Measurements from ENCODE around the gene OSTF1.
A peak's percentile ranks its signal among the peaks of the same experiment; 100 is the strongest.

Gene OSTF1

DNA sequence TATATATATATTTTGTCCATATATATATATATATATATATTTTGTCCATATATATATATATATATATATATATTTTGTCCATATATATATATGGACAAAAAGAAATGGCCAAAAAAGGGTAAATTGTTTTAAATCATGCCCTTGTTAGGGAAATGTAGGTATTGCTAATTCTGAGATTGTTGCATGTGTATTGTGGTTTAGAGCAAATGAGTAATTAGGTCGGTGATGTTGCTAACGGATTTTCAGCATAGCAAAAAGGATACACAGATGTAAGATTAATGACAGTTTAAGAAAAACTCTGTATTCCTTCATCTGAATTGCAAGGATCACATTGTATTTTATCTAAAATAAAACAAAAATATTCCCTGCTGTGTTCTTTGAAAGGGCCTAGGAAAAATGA lies 40.2 kb downstream of the OSTF1 start:
- H3K27ac Mint-ChIP-seq = no peak overlapping the region
- peaks cover 48% of the 10 kb centered on the region for H3K4me1 Mint-ChIP-seq (ENCODE audit: low read depth)

GRCh38 chr9:75130172-75130571 lies 41.9 kb downstream of the OSTF1 start:
- H3K4me3 Mint-ChIP-seq = no peak overlapping the region
- H3K27ac Mint-ChIP-seq = no peak overlapping the region
- no peaks in the 10 kb centered on the region for H3K27me3 Mint-ChIP-seq
- peaks cover 28% of the 10 kb centered on the region for H3K36me3 Mint-ChIP-seq
- peaks cover 38% of the 10 kb centered on the region for H3K4me1 Mint-ChIP-seq (ENCODE audit: low read depth)
- no peaks in the 10 kb centered on the region for H3K9me3 Mint-ChIP-seq (ENCODE audit: low read depth)

More for the DNA sequence above, 40.2 kb downstream of the OSTF1 start:
- Mint-ChIP-seq H3K36me3 (peaks cover 27% of the 10 kb centered on the region), H3K27me3 (no peaks in the 10 kb centered on the region), H3K9me3 (ENCODE audit: low read depth) (no peaks in the 10 kb centered on the region), H3K4me3 (no peak overlapping the region)

DNA sequence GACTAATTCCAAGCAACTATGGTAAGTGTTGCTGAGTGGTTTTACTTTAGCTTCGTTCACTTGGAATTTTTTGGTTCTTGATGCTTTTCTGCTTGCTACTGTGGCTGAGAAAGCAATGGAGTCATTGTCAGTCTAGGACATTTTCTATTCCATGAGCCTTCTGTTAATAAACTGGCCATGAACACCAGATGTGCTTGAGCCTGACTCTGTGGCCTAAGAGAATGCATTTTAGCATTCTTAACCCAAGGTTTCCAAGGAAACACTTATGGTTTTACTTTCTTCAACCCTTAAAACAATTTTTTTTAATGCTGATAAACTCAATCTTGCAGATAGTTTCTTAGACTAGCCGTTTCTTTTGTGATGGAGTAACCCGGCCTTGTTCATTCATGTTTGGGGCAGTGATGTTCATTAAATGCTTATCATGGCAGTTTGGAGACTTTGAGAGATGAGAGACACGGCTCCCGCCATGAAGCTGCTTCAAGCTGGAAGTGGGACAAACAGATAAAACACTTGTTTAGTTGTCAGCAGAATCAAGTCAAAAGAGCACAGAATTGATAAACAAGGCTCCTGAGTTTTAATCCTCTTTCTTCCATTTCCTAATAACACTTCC lies 42.4 kb downstream of the OSTF1 start:
- peaks cover 31% of the 10 kb centered on the region for H3K36me3 Mint-ChIP-seq
- no peaks in the 10 kb centered on the region for H3K27me3 Mint-ChIP-seq
- peaks cover 35% of the 10 kb centered on the region for H3K4me1 Mint-ChIP-seq (ENCODE audit: low read depth)
- H3K9me3 Mint-ChIP-seq (ENCODE audit: low read depth) = no peaks in the 10 kb centered on the region
- no peak overlapping the region for H3K4me3 Mint-ChIP-seq
- peak overlapping the region; percentile 55 for H3K27ac Mint-ChIP-seq

GRCh38 chr9:75131700-75132099 lies 43.4 kb downstream of the OSTF1 start:
- Mint-ChIP-seq H3K36me3 (peaks cover 31% of the 10 kb centered on the region), H3K4me1 (ENCODE audit: low read depth) (peaks cover 30% of the 10 kb centered on the region), H3K9me3 (ENCODE audit: low read depth) (no peaks in the 10 kb centered on the region), H3K27me3 (no peaks in the 10 kb centered on the region), H3K27ac (peak overlapping the region; percentile 55), H3K4me3 (no peak overlapping the region)

- H3K36me3 Mint-ChIP-seq = peaks cover 32% of the 10 kb centered on the region
- H3K4me3 Mint-ChIP-seq = no peak overlapping the region
- H3K27ac Mint-ChIP-seq = peak overlapping the region; percentile 55
- H3K4me1 Mint-ChIP-seq (ENCODE audit: low read depth) = peaks cover 28% of the 10 kb centered on the region
- no peaks in the 10 kb centered on the region for H3K27me3 Mint-ChIP-seq
- H3K9me3 Mint-ChIP-seq (ENCODE audit: low read depth) = no peaks in the 10 kb centered on the region
Observed at GRCh38 chr9:75132244-75132643, 43.9 kb downstream of the OSTF1 start.

DNA sequence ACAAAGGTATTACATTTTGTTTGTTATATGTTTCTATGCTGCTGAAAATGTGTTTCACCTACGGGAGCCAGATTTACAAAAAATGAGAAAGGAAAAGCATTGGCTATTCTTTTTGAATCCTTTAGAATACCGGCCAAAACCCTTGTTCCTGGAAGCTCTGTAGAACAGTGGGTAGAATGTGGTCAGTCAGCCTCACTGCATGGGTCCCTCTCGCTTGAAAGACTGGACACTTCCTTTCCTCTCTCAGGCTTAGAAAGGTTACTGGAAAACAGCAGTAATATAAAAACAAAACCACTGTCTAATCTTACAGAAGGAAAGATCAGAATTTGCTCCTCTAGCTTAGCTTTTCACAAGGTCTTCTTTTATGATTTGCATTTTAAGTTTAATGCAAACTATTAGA lies 45.1 kb downstream of the OSTF1 start:
- Mint-ChIP-seq H3K27ac (peak overlapping the region; percentile 54), H3K4me3 (no peak overlapping the region), H3K9me3 (ENCODE audit: low read depth) (no peaks in the 10 kb centered on the region), H3K36me3 (peaks cover 34% of the 10 kb centered on the region), H3K4me1 (ENCODE audit: low read depth) (peaks cover 33% of the 10 kb centered on the region), H3K27me3 (no peaks in the 10 kb centered on the region)

GRCh38 chr9:75134495-75134894 lies 46.2 kb downstream of the OSTF1 start:
- H3K27me3 Mint-ChIP-seq = no peaks in the 10 kb centered on the region
- no peaks in the 10 kb centered on the region for H3K9me3 Mint-ChIP-seq (ENCODE audit: low read depth)
- H3K27ac Mint-ChIP-seq = no peak overlapping the region
- peaks cover 31% of the 10 kb centered on the region for H3K36me3 Mint-ChIP-seq
- peaks cover 38% of the 10 kb centered on the region for H3K4me1 Mint-ChIP-seq (ENCODE audit: low read depth)
- no peak overlapping the region for H3K4me3 Mint-ChIP-seq

- Mint-ChIP-seq H3K4me3 (peak overlapping the region; percentile 5), H3K36me3 (peaks cover 21% of the 10 kb centered on the region), H3K27me3 (no peaks in the 10 kb centered on the region), H3K9me3 (ENCODE audit: low read depth) (no peaks in the 10 kb centered on the region), H3K27ac (peak overlapping the region; percentile 91), H3K4me1 (ENCODE audit: low read depth) (peaks cover 53% of the 10 kb centered on the region)
Observed at GRCh38 chr9:75138260-75139040, 50.1 kb downstream of the OSTF1 start.

DNA sequence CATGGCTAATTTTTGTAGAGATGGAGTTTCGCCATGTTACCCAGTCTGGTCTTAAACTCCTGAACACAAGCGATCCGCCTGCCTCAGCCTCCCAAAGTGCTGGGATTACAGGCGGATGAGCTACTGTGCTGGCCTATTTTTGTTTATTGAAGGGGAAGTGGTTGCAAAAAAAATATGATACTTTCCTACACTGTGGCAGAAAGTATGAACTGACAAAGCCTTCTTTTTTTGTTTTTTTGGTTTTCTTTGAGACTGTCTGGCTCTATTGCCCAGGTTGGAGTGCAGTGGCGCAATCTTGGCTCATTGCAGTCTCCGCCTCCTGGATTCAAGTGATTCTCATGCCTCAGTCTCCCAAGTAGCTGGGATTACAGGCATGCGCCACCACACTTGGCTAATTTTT lies 50.9 kb downstream of the OSTF1 start:
- H3K27ac Mint-ChIP-seq = peak overlapping the region; percentile 25
- H3K27me3 Mint-ChIP-seq = no peaks in the 10 kb centered on the region
- H3K4me3 Mint-ChIP-seq = no peak overlapping the region
- peaks cover 52% of the 10 kb centered on the region for H3K4me1 Mint-ChIP-seq (ENCODE audit: low read depth)
- peaks cover 25% of the 10 kb centered on the region for H3K36me3 Mint-ChIP-seq
- H3K9me3 Mint-ChIP-seq (ENCODE audit: low read depth) = no peaks in the 10 kb centered on the region

GRCh38 chr9:75140261-75140660 lies 51.9 kb downstream of the OSTF1 start:
- H3K9me3 Mint-ChIP-seq (ENCODE audit: low read depth) = peaks cover 7% of the 10 kb centered on the region
- peaks cover 60% of the 10 kb centered on the region for H3K4me1 Mint-ChIP-seq (ENCODE audit: low read depth)
- H3K36me3 Mint-ChIP-seq = peaks cover 31% of the 10 kb centered on the region
- H3K27ac Mint-ChIP-seq = no peak overlapping the region
- H3K4me3 Mint-ChIP-seq = no peak overlapping the region
- no peaks in the 10 kb centered on the region for H3K27me3 Mint-ChIP-seq

DNA sequence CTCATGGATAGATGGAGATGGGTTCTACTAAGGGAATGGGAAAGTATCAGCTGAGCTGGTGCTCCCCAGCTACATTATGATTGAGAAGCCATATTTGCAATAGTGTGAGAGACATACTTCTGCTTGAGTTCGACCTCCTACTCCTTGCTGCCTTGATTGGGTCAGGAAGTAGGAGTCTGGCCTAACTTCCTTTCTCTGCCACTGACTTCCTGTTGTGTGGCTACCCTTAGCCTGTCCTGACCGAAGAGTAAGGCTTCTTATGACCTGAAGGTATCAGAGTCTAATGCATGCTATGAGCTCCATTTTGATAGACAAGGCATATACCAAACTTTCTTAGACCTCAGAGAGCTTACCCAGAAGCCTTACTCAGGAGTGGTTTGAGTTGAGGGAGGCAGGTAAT lies 53.9 kb downstream of the OSTF1 start:
- Mint-ChIP-seq H3K27me3 (no peaks in the 10 kb centered on the region), H3K36me3 (peaks cover 36% of the 10 kb centered on the region), H3K4me3 (peak overlapping the region; percentile 63), H3K4me1 (ENCODE audit: low read depth) (peaks cover 72% of the 10 kb centered on the region), H3K9me3 (ENCODE audit: low read depth) (peaks cover 8% of the 10 kb centered on the region), H3K27ac (peak overlapping the region; percentile 85)

GRCh38 chr9:75146229-75146628 lies 57.9 kb downstream of the OSTF1 start:
- Mint-ChIP-seq H3K36me3 (peaks cover 35% of the 10 kb centered on the region), H3K27me3 (no peaks in the 10 kb centered on the region), H3K4me3 (no peak overlapping the region), H3K4me1 (ENCODE audit: low read depth) (peaks cover 76% of the 10 kb centered on the region), H3K27ac (peak overlapping the region; percentile 84), H3K9me3 (ENCODE audit: low read depth) (peaks cover 8% of the 10 kb centered on the region)

DNA sequence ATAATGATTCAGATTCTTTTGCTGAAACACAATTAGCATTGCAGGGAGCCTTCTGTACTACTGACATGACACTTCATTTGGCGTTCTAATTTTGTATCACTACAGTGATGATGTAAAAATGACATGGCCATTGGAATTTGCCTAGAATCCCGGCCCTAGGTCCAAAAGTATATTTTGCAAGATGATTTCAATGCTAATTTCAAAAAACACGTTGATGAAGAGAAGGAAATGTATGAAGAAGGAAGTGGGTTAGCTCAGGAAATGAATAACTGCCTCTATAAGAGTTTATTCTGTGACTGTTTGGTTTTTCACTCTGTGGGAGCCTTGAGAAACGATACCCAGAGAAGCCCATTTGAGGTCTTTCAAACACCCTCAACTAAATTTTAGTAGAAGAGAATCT lies 59.3 kb downstream of the OSTF1 start:
- Mint-ChIP-seq H3K27ac (peak overlapping the region; percentile 83), H3K27me3 (no peaks in the 10 kb centered on the region), H3K9me3 (ENCODE audit: low read depth) (peaks cover 8% of the 10 kb centered on the region), H3K4me3 (peak overlapping the region; percentile 72), H3K36me3 (peaks cover 31% of the 10 kb centered on the region), H3K4me1 (ENCODE audit: low read depth) (peaks cover 79% of the 10 kb centered on the region)

- Mint-ChIP-seq H3K27me3 (no peaks in the 10 kb centered on the region), H3K36me3 (peaks cover 28% of the 10 kb centered on the region), H3K27ac (peak overlapping the region; percentile 83), H3K4me3 (no peak overlapping the region), H3K4me1 (ENCODE audit: low read depth) (peaks cover 81% of the 10 kb centered on the region), H3K9me3 (ENCODE audit: low read depth) (peaks cover 8% of the 10 kb centered on the region)
Observed at GRCh38 chr9:75148561-75148960, 60.2 kb downstream of the OSTF1 start.

GRCh38 chr9:75149841-75150241 lies 61.5 kb downstream of the OSTF1 start:
- Mint-ChIP-seq H3K4me3 (peak overlapping the region; percentile 72), H3K4me1 (ENCODE audit: low read depth) (peaks cover 81% of the 10 kb centered on the region), H3K36me3 (peaks cover 19% of the 10 kb centered on the region), H3K9me3 (ENCODE audit: low read depth) (peaks cover 5% of the 10 kb centered on the region), H3K27ac (peak overlapping the region; percentile 81), H3K27me3 (no peaks in the 10 kb centered on the region)

Measured in activated naive CD8-positive, alpha-beta T cell (primary cell).